Kidney epithelial cell (primary cell): Measurements from ENCODE around the gene GRIK5. TPM values are rescaled to one million over a fixed set of nuclear protein-coding genes. Genes with fewer than 3 reads are reported as not detected.

Experiments
- DNase-seq: peaks from one replicate; pipeline ENCODE4 v3.0.0-alpha.2; 2010; ENCODE audit warnings: low read depth
- H3K27me3 ChIP-seq: 2 replicates; pipeline ENCODE4 v1.6.0; 2011; ENCODE audit warnings: low read length; ENCODE audit not compliant: control insufficient read depth, insufficient read depth
- H3K36me3 ChIP-seq: 2 replicates; pipeline ENCODE4 v1.5.1; 2011; ENCODE audit warnings: low read length; ENCODE audit not compliant: control insufficient read depth, insufficient read depth
- H3K4me3 ChIP-seq: 2 replicates; pipeline ENCODE4 v1.5.1; 2011; ENCODE audit warnings: low read depth, mild to moderate bottlenecking, control low read depth, low read length
- CTCF ChIP-seq: IDR thresholded peaks from 2 replicates; pipeline ENCODE4 v1.5.1; 2011; ENCODE audit warnings: mild to moderate bottlenecking, moderate library complexity, low read length, control low read depth, inconsistent platforms; ENCODE audit not compliant: insufficient read depth, poor library complexity, severe bottlenecking
- total RNA-seq: library from RNA; depleted of rRNA; stranded (reverse); fragments of >200 nt; gene quantifications from 2 replicates; pipeline ENCODE4 v1.2.3, GENCODE V29; 2015

GRIK5 gene
- total RNA-seq, 1 donor from 2014 or later = 14.2 TPM

GRCh38 chr19:41958367-41959055, 111.5 kb downstream of the GRIK5 start:
- DNase-seq = no peak
- TF ChIP-seq CTCF = no peak
- H3K4me3 ChIP-seq = peak overlapping the region; percentile 61

GRCh38 chr19:41957838-41958366, 112.1 kb downstream of the GRIK5 start:
- DNase-seq = peak; percentile 60
- TF ChIP-seq CTCF = peak; percentile 92
- peak overlapping the region; percentile 61 for H3K4me3 ChIP-seq

More at GRCh38 chr19:41958367-41959055, 111.5 kb downstream of the GRIK5 start:
- H3K36me3 ChIP-seq = no peaks in the 10 kb centered on the region
- H3K27me3 ChIP-seq = no peaks in the 10 kb centered on the region

GRCh38 chr19:41957161-41957837, 112.7 kb downstream of the GRIK5 start:
- no peak overlapping the region for H3K4me3 ChIP-seq
- no peaks in the 10 kb centered on the region for H3K27me3 ChIP-seq
- H3K36me3 ChIP-seq = no peaks in the 10 kb centered on the region
- DNase-seq = no peak
- no peak for TF ChIP-seq CTCF

More at GRCh38 chr19:41957838-41958366, 112.1 kb downstream of the GRIK5 start:
- H3K27me3 ChIP-seq = no peaks in the 10 kb centered on the region
- H3K36me3 ChIP-seq = no peaks in the 10 kb centered on the region

GRCh38 chr19:41956621-41957020, 113.4 kb downstream of the GRIK5 start:
- Histone ChIP-seq H3K36me3 (no peaks in the 10 kb centered on the region), H3K4me3 (no peak overlapping the region), H3K27me3 (no peaks in the 10 kb centered on the region)
- DNase-seq = no peak
- no peak for TF ChIP-seq CTCF

GRCh38 chr19:41955521-41955920, 114.5 kb downstream of the GRIK5 start:
- no peak for DNase-seq
- Histone ChIP-seq H3K36me3 (no peaks in the 10 kb centered on the region), H3K27me3 (no peaks in the 10 kb centered on the region), H3K4me3 (no peak overlapping the region)
- TF ChIP-seq CTCF = no peak
